ENCODE measurements around the gene TAS2R40. TPM values are rescaled to one million over a fixed set of nuclear protein-coding genes. Genes with fewer than 3 reads are reported as not detected.
"Not testable (repeated sequence)": the region's sequence is repeated elsewhere in the genome, so short reads cannot be mapped to it uniquely, and the experiment has no call there.

Gene TAS2R40
- total RNA-seq = not detected

- 76% methylated on average over 3 of the region's 3 CpGs; no CpG with 5 or more reads in 1 of the 2 donors for WGBS, 2 donors (ENCODE audit: low coverage in 1 of 2)
- ATAC-seq = no peak
- Histone ChIP-seq H3K4me1 (no peaks in the 10 kb centered on the region), H3K4me3 (no peak within 1 kb of the TSS), H3K36me3 (no peaks in the 10 kb centered on the region), H3K27ac (no peak within 1 kb of the TSS), H3K9me3 (no peaks in the 10 kb centered on the region), H3K27me3 (no peaks in the 10 kb centered on the region)
- TF ChIP-seq POLR2AphosphoS5 (IDR thresholded peaks at IDR 0.05) = no peak
Observed at GRCh38 chr7:143221737-143222136, at the start of gene TAS2R40. Gene TAS2R40, plus strand, starts transcription at chr7:143222037. Its CDS starts 42 bp downstream, at chr7:143222079.

GRCh38 chr7:143172354-143172753 lies 49.5 kb upstream of the TAS2R40 start:
- peak; percentile 50 for ATAC-seq
- WGBS, 2 donors (ENCODE audit: low coverage in 1 of 2) = 23 to 37% methylated on average over 4 of the region's 4 CpGs
- no peak overlapping the region for H3K4me3 ChIP-seq

GRCh38 chr7:143176128-143176527 lies 45.7 kb upstream of the TAS2R40 start:
- Histone ChIP-seq H3K27ac (no peak overlapping the region), H3K4me3 (no peak overlapping the region), H3K36me3 (no peaks in the 10 kb centered on the region), H3K9me3 (peaks cover 0 to 24% (median 3%) of the 10 kb centered on the region in 3 donors), H3K27me3 (no peaks in the 10 kb centered on the region), H3K4me1 (peaks cover 0 to 11% (median 0%) of the 10 kb centered on the region in 3 donors)
- ATAC-seq = no peak
- TF ChIP-seq POLR2AphosphoS5 (IDR thresholded peaks at IDR 0.05) (no peak), POLR2A (IDR thresholded peaks at IDR 0.05) (no peak), CTCF (IDR thresholded peaks at IDR 0.05) (no peak), EP300 (IDR thresholded peaks at IDR 0.05) (no peak)
- 81 to 98% methylated on average over 5 of the region's 5 CpGs for WGBS, 2 donors (ENCODE audit: low coverage in 1 of 2)

More at GRCh38 chr7:143172354-143172753, 49.5 kb upstream of the TAS2R40 start:
- Histone ChIP-seq H3K27me3 (no peaks in the 10 kb centered on the region), H3K27ac (no peak overlapping the region), H3K9me3 (peaks cover 0 to 5% (median 0%) of the 10 kb centered on the region in 3 donors), H3K36me3 (no peaks in the 10 kb centered on the region), H3K4me1 (peaks cover 0 to 11% (median 0%) of the 10 kb centered on the region in 3 donors)
- TF ChIP-seq CTCF (IDR thresholded peaks at IDR 0.05) (no peak), POLR2A (IDR thresholded peaks at IDR 0.05) (no peak), POLR2AphosphoS5 (IDR thresholded peaks at IDR 0.05) (no peak), EP300 (IDR thresholded peaks at IDR 0.05) (no peak)

- no peak for ATAC-seq
- Histone ChIP-seq H3K4me3 (no peak overlapping the region), H3K9me3 (peaks cover 0 to 24% (median 3%) of the 10 kb centered on the region in 3 donors), H3K27me3 (no peaks in the 10 kb centered on the region), H3K4me1 (peaks cover 0 to 2% (median 0%) of the 10 kb centered on the region in 3 donors), H3K27ac (no peak overlapping the region), H3K36me3 (no peaks in the 10 kb centered on the region)
- TF ChIP-seq POLR2AphosphoS5 (IDR thresholded peaks at IDR 0.05) (no peak), EP300 (IDR thresholded peaks at IDR 0.05) (no peak), CTCF (IDR thresholded peaks at IDR 0.05) (no peak), POLR2A (IDR thresholded peaks at IDR 0.05) (no peak)
- WGBS, 2 donors (ENCODE audit: low coverage in 1 of 2) = 79 to 95% methylated on average over 2 of the region's 2 CpGs
Observed at GRCh38 chr7:143177374-143178119, 44.3 kb upstream of the TAS2R40 start.

GRCh38 chr7:143180771-143181170 lies 41.1 kb upstream of the TAS2R40 start:
- H3K27ac ChIP-seq, H3K36me3 ChIP-seq, H3K27me3 ChIP-seq, H3K4me3 ChIP-seq, ATAC-seq, H3K4me1 ChIP-seq: not testable (repeated sequence)
- peaks cover 0 to 24% (median 3%) of the 10 kb centered on the region in 3 donors for H3K9me3 ChIP-seq
- 80 to 100% methylated on average over 1 to 3 of the region's 4 CpGs for WGBS, 2 donors (ENCODE audit: low coverage in 1 of 2)

GRCh38 chr7:143181349-143181748 lies 40.5 kb upstream of the TAS2R40 start:
- TF ChIP-seq POLR2A (IDR thresholded peaks at IDR 0.05) (no peak), POLR2AphosphoS5 (IDR thresholded peaks at IDR 0.05) (no peak), CTCF (IDR thresholded peaks at IDR 0.05) (no peak), EP300 (IDR thresholded peaks at IDR 0.05) (no peak)
- Histone ChIP-seq H3K9me3 (peaks cover 0 to 24% (median 3%) of the 10 kb centered on the region in 3 donors), H3K4me1 (no peaks in the 10 kb centered on the region), H3K36me3 (no peaks in the 10 kb centered on the region), H3K4me3 (no peak overlapping the region), H3K27me3 (no peaks in the 10 kb centered on the region), H3K27ac (no peak overlapping the region)
- WGBS, 2 donors (ENCODE audit: low coverage in 1 of 2) = 81 to 100% methylated on average over 2 of the region's 2 CpGs
- ATAC-seq = no peak

Data from gastroesophageal sphincter (tissue), 4 donors.